DND-41 (cell line): ENCODE measurements around the gene GPR75.
"Not testable (repeated sequence)": the region's sequence is repeated elsewhere in the genome, so short reads cannot be mapped to it uniquely, and the experiment has no call there.

Source experiments
- ATAC-seq: fragments of 200-7000 bp; cut with Tn5 transposase; 3 replicates; pipeline ENCODE4 v1.9.1; 2021; ENCODE audit warnings: low read depth; ENCODE audit not compliant: insufficient read depth
- DNase-seq: peaks from one replicate; pipeline ENCODE4 v3.0.0-alpha.2; 2020
- H2AFZ ChIP-seq: 2 replicates; pipeline ENCODE4 v1.6.0; 2012; ENCODE audit warnings: low read depth, low read length
- H3K27ac ChIP-seq: 2 replicates; pipeline ENCODE4 v1.5.1; 2012; ENCODE audit warnings: low read length, inconsistent platforms
- H3K27me3 ChIP-seq: fragments of 200-600 bp; sonication (generic); 2 replicates; pipeline ENCODE4 v1.6.0; 2012; ENCODE audit warnings: low read length, mild to moderate bottlenecking, inconsistent platforms; ENCODE audit not compliant: insufficient read depth, poor library complexity
- H3K36me3 ChIP-seq: 2 replicates; pipeline ENCODE4 v1.5.1; 2012; ENCODE audit warnings: low read length, inconsistent platforms; ENCODE audit not compliant: insufficient read depth
- H3K4me1 ChIP-seq: 2 replicates; pipeline ENCODE4 v1.5.1; 2012; ENCODE audit warnings: mild to moderate bottlenecking, low read length; ENCODE audit not compliant: insufficient read depth
- H3K4me2 ChIP-seq: 2 replicates; pipeline ENCODE4 v1.6.0; 2012; ENCODE audit warnings: mild to moderate bottlenecking, moderate library complexity, low read length, inconsistent platforms; ENCODE audit not compliant: insufficient read depth
- H3K4me3 ChIP-seq, 2 experiments: fragments of 200-600 bp in 1 of 2; shearing (Covaris generic) in 1 of 2; 2 replicates each; pipeline ENCODE4 v1.5.1; 2012 to 2016; ENCODE audit warnings: inconsistent platforms in 2 of 2, low read length in 2 of 2, mild to moderate bottlenecking in 2 of 2, low read depth in 1 of 2, moderate library complexity in 1 of 2
- H3K79me2 ChIP-seq: 2 replicates; pipeline ENCODE4 v1.6.0; 2012; ENCODE audit warnings: low read length, inconsistent platforms; ENCODE audit not compliant: insufficient read depth
- H3K9ac ChIP-seq: 2 replicates; pipeline ENCODE4 v1.6.0; 2012; ENCODE audit warnings: low read depth, mild to moderate bottlenecking, inconsistent platforms, low read length, moderate library complexity
- H3K9me3 ChIP-seq: 2 replicates; pipeline ENCODE4 v1.5.1; 2012; ENCODE audit warnings: low read length, moderate library complexity, mild to moderate bottlenecking, inconsistent platforms; ENCODE audit not compliant: insufficient read depth, severe bottlenecking
- H4K20me1 ChIP-seq: 2 replicates; pipeline ENCODE4 v1.6.0; 2012; ENCODE audit warnings: low read length; ENCODE audit not compliant: insufficient read depth
- EZH2 ChIP-seq: IDR thresholded peaks from 3 replicates; pipeline ENCODE4 v1.6.1; 2012; ENCODE audit warnings: borderline replicate concordance, low read depth, mild to moderate bottlenecking, moderate library complexity, low read length, inconsistent platforms; ENCODE audit not compliant: severe bottlenecking
- TF ChIP-seq, protein P1 (sequence below): IDR thresholded peaks from 2 replicates; pipeline ENCODE4 v1.5.1; 2012; ENCODE audit warnings: borderline replicate concordance, low read length, moderate library complexity, mild to moderate bottlenecking; ENCODE audit not compliant: poor library complexity, severe bottlenecking; ENCODE audit errors: extremely low read depth

GPR75 gene

DNA sequence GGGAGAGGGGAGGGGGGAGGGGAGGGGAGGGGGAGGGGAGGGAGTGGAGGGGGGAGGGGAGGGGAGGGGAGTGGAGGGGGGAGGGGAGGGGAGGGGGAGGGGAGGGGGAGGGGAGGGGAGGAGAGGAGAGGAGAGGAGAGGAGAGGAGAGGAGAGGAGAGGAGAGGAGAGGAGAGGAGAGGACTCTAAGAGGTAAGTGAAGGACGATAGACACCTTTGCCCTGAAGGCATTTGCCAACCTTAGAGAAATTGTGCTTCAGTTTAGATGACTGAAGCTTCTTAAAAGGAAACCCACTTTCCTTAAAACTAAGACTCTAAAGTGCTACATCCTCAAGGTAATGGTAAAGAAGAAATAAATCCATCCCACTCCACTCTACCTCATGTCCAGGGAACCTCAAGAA, 19.2 kb downstream of the GPR75 start:
- Histone ChIP-seq H3K27ac (no peak overlapping the region), H3K4me3 (no peak overlapping the region), H4K20me1 (no peaks in the 10 kb centered on the region), H3K79me2 (no peaks in the 10 kb centered on the region), H3K9ac (no peak overlapping the region), H3K36me3 (no peaks in the 10 kb centered on the region), H3K27me3 (no peaks in the 10 kb centered on the region), H3K9me3 (no peaks in the 10 kb centered on the region), H3K4me2 (no peak overlapping the region), H3K4me1 (no peaks in the 10 kb centered on the region), H2AFZ (no peak overlapping the region)
- TF ChIP-seq, protein P1, sequence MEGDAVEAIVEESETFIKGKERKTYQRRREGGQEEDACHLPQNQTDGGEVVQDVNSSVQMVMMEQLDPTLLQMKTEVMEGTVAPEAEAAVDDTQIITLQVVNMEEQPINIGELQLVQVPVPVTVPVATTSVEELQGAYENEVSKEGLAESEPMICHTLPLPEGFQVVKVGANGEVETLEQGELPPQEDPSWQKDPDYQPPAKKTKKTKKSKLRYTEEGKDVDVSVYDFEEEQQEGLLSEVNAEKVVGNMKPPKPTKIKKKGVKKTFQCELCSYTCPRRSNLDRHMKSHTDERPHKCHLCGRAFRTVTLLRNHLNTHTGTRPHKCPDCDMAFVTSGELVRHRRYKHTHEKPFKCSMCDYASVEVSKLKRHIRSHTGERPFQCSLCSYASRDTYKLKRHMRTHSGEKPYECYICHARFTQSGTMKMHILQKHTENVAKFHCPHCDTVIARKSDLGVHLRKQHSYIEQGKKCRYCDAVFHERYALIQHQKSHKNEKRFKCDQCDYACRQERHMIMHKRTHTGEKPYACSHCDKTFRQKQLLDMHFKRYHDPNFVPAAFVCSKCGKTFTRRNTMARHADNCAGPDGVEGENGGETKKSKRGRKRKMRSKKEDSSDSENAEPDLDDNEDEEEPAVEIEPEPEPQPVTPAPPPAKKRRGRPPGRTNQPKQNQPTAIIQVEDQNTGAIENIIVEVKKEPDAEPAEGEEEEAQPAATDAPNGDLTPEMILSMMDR: no peak
- no peak for TF ChIP-seq EZH2
- ATAC-seq: no peak
- no peak for DNase-seq

- not testable (repeated sequence) for H3K9ac ChIP-seq, H3K27me3 ChIP-seq, H4K20me1 ChIP-seq, H3K4me1 ChIP-seq, H3K4me3 ChIP-seq, H3K27ac ChIP-seq, ATAC-seq, H3K4me2 ChIP-seq, DNase-seq, H3K79me2 ChIP-seq, H2AFZ ChIP-seq, H3K36me3 ChIP-seq, H3K9me3 ChIP-seq
Measured at GRCh38 chr2:53829980-53830290, 29.8 kb downstream of the GPR75 start.

DNA sequence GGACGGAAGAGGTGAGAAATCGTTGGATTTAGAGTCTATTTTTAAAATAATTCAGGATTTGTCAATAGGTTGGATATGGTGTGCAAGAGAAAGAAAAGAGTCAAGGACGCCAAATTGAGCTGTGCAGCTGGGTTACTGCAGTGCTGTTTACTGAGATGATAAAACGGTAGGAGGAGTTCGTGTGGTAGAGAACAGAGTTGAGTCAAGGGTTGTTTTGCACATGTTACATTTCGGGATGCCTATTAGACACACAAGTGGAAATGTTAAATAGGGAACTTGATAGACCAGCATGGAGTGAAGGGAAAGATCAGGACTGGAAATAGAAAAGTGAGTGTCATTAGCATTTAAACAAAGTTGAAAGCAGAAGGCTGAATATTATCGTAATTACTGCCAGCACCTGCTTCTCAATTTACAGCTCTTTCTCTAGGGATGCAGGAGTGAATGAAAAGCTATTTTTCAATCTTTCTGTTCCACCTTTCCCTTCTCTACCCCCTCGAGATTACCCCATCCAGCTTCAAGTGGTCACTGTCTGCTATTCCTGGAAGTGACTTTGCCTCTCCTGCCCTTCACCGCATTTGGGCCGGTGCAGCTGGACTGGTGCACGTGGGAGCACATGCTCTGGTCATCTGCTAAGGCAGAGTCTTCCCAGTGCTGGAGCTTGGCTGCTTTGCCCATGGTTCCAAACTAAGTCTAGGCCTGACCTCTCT, 30.3 kb downstream of the GPR75 start:
- Histone ChIP-seq H3K27me3 (no peaks in the 10 kb centered on the region), H3K79me2 (no peaks in the 10 kb centered on the region), H4K20me1 (no peaks in the 10 kb centered on the region), H3K4me1 (no peaks in the 10 kb centered on the region), H3K9me3 (no peaks in the 10 kb centered on the region), H2AFZ (no peak overlapping the region), H3K4me3 (no peak overlapping the region), H3K36me3 (no peaks in the 10 kb centered on the region), H3K27ac (no peak overlapping the region), H3K9ac (no peak overlapping the region), H3K4me2 (no peak overlapping the region)
- ATAC-seq (no peak), DNase-seq (no peak)
- TF ChIP-seq EZH2: no peak
- TF ChIP-seq, protein P1: no peak

DNA sequence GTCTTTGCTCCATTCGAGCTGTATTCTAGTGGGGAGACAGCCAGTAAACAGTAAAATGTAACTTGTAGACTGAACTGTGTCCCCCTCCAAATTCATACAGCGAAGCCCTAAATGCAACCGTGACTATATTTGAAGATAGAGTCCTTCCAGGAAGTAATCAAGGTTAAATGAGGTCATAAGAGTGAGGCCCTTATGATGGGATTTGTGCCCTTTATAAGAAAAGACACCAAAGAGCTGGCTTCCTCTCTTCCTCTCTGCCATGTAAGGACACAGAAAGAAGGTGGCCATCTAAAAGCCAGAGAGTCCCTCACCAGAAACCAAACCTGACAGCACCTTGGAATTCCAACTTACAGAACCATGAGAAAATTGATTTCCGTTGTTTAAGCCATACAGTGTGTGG, 31.4 kb downstream of the GPR75 start:
- no peak overlapping the region for H3K27ac ChIP-seq
- no peak overlapping the region for H2AFZ ChIP-seq
- no peaks in the 10 kb centered on the region for H3K4me1 ChIP-seq
- H3K36me3 ChIP-seq: no peaks in the 10 kb centered on the region
- DNase-seq (no peak), ATAC-seq (no peak)
- no peaks in the 10 kb centered on the region for H3K27me3 ChIP-seq
- no peak overlapping the region for H3K4me3 ChIP-seq
- H3K4me2 ChIP-seq: no peak overlapping the region
- H4K20me1 ChIP-seq: no peaks in the 10 kb centered on the region
- no peaks in the 10 kb centered on the region for H3K9me3 ChIP-seq
- TF ChIP-seq, protein P1: no peak
- no peak for TF ChIP-seq EZH2
- H3K9ac ChIP-seq: no peak overlapping the region
- no peaks in the 10 kb centered on the region for H3K79me2 ChIP-seq
